HuH-7 (cell line): Measurements from ENCODE around the gene FLNB.

Experiments used
- DNase-seq: peaks from one replicate; pipeline ENCODE4 v3.0.0; 2011; ENCODE audit warnings: low spot score

Gene FLNB

DNA sequence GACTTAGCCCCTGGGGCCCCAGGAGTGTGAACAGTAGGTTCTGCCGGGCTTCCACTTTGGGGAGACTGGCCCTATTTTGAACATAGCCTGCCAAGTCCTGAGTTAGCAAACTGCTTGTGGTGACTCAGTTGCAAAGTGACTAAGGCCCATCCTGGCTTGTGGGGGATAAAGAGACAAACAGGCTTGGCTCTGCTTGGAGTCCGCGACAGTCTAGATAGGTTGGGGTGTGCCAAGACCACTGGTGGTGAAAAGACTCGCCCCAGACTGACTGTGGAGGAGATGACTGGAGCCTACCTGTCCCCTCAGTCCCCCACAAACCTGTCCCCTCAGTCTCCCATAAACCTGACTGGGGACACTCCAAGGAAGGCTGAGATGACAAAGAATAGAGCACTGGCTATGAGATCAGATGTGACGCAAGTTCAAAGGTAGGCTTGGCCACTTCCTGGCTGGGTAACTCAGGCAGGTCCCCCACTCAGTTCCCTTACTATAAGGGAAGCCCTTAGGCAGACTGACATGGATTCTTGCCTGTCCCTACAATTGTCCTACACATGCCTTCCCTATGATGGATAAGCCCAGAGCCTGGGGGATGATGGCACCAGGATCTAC lies 198.3 kb downstream of the FLNB start:
- no peak for DNase-seq

DNA sequence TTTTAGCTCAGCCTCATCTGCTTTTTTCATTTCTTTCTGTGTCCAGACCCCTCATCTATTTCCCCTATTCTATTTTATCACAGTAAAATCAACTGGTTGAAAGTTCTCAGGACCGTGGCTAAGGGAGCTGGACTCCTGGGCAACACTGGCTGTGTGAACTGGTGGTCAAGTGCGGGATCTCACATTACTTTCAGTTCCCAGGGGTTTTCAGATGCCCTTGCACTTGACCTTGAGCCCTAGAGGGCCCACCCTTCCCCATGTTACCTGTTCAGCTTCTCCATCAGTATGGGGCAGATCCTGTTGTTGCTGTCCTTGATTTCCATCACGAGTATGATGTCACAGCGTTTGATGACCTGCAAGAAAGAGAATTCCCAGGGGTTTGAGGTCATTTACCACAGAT lies 199.7 kb downstream of the FLNB start:
- no peak for DNase-seq

DNA sequence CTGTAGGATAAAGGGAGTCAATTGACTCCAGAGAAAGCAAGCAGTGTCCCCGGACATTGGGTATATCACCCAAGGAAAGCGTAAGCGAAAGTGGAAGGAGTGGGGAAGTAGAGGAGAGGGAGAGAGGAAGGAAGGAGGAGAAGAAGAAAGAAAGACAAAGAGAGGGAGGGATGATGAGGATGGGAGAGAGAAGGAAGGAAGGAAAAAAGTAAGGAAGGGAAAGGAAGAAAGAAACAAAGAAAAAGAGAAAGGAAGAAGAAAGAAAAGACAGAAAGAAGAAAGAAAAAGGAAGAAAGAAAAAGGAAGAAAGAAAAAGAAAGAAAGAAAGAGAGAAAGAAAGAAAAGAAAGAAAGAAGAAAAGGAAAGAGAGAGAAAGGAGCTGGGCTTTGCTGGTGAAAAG lies 201.7 kb downstream of the FLNB start:
- DNase-seq: no peak

DNA sequence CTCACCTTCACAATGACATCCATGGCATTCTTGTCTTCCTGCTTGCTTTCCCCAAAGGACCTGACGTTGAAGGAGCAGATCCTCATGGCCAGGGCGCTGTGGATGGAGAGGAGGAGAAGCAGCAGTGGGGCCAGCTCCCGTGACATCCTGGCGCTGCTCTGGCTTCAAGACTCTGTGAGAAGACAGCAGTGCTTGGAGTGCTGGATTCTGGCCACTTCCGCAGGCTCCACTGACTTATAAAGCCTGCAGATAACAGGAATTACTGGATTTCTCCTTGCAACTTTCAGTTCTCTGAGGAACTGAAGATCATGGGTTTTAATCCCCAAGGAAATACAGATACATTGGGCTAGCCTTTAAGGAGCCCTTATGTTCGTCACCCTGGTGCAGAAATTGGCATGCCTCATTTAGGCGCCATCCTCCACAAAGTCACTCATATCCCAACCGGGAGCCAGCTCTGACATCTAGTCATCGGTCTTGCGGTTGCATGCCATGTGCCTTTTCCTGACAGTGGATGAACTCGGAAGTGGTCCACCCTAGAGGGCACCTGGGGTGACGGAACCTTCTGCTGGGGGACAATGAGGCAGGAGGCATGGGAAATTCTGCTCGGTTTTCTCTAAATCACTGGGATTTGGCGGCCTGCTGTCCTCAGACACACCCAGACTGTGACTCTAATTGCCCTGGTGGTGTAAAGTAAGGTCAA lies 202.7 kb downstream of the FLNB start, which contains the start of gene DNASE1L3:
Gene DNASE1L3, minus strand, starts transcription at position 212 of the 700 bp plus-strand sequence. Its CDS starts 66 bp downstream, at position 146.
- DNase-seq: no peak

DNA sequence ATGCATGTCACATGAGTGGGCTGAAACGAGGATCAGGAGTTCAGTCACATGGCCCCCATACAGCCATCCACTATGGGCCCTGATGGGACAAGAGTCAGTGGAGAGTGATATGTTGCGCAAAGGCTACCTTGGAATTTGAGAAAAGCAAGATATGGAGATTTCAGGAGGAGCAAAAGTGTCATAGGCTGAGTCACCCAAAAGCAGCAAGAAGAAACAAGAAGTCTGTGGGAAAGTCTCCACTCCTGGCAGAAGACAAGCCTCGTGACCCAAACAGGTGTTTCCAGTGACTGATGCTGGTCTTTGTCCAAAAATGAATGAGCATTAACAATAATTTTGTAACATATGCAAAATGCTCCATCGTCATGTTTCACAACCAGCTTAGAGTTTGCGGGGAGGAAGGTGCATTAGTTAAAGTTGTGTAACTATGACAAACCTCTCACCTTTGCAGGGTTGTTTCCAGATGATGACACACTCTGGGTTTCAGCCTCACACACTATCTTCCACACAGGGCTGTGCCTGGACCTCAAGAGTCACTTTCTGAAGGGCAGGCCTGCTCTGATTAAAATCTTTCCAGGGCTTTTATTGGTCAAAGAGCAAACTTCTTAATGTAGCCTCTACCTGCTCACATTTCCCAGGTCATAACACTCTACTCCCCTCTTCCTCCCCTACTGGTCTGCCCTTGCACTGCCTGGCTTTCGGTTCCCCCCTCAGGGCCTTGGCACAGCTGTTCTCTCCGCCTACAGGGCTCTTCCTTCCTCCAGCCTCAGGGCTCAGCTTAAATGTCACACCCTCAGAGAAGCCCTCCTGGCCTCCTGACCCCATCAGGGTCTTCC lies 206.5 kb downstream of the FLNB start:
- DNase-seq: no peak

DNA sequence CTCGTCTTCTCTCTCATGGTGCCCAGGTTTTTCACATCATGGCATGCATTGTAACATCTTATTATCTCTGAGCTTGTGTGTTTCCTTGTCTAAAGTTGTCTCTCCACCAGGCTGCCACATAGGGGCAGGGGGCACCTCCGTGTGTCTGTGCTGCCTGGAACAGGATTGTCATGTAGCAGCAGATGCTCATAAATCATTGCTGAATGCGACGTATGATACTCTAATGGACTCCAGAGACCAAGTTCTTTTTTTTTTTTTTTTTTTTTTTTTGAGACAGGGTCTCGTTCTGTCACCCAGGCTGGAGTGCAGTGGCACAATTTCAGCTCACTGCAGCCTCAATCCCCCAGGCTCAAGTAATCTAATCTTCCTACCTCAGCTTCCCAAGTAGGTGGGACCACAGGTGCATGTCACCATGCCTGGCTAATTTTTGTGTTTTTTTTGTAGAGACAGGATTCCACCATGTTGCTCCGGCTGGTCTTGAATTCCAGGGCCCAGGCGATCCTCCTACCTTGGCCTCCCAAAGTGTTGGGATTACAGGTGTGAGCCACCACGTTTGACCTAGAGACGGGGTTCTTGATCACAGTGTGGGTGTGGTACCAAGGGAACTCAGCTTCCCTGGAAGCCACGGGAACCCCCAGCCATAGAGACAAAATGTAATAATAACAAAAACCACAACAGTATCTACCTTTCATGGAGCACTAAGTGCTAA lies 207.2 kb downstream of the FLNB start:
- no peak for DNase-seq

DNA sequence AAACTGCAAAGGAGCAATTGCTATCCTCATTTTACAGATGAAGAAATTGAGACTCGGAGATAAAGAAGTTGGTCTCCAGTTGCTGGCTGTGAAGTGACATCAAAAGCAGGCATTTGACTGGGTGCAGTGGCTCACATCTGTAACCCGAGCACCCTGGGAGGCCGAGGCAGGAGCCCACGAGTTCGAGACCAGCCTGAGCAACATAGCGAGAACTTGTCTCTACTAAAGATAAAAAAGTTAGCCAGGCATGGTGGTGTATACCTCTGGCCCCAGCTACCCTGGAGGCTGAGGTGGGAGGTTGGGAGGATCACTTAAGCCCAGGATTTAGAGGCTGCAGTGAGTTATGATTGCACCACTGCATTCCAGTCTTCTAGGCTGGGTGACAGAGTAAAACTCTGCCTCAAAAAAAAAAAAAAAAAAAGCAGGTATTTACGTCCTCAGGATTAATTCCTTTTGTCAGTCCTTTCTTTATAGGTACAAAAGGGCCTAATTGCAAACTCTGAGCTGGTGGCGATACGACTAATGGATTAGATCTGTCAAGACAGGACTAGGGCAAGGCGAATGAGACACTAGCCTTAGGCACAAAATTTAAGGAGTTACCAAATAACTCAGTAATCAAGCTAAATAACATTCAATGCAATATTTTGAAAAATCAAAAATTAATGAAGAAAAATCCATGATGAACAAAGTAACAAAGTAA lies 208.4 kb downstream of the FLNB start:
- no peak for DNase-seq

DNA sequence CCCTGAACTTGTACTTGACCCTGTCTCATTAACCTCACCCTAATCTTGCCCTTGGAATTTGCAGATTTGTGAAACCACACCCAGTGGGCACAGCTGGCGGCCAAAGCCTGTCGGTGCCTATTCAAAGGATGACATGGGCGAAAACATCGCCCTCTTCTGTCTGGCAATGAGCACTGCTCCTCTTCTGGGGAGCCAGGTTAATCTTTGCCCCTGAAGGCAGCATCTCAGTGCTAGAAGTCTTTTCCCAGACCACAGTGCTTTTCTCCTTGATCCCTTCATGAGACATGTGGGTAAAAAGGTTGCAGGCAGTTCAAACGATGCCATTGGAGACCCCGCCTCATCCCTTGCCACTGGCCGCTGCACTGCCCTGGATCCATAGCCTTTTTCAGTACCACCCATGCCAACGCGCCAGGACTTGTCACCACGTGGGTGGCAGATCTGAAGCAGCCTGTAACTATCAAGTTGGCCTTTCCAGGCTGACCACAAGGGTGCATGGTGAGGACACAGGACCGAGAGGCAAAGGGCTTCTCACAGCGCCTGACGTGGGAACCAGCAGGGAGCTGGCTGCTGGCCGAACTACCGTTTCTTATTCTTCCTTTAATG lies 209.1 kb downstream of the FLNB start:
- DNase-seq: peak; percentile 28

DNA sequence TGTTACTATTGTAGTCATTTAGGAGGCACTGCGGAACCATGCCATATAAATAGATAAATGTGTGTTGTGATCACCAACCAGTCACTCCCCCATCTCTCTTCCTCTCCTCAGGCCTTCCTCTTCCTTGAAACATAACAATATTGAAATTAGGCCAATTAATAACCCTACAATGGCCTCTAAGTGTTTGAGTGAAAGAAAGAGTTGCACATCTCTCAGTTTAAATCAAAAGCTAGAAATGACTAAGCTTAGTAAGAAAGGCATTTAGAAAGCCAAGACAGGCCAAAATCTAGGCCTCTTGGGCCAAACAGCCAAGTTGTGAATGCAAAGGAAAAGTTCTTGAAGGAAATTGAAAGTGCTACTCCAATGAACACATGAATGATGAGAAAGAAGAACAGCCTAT lies 210.7 kb downstream of the FLNB start:
- no peak for DNase-seq
